ENCODE data around the gene KCNK16.

KCNK16 gene

DNA sequence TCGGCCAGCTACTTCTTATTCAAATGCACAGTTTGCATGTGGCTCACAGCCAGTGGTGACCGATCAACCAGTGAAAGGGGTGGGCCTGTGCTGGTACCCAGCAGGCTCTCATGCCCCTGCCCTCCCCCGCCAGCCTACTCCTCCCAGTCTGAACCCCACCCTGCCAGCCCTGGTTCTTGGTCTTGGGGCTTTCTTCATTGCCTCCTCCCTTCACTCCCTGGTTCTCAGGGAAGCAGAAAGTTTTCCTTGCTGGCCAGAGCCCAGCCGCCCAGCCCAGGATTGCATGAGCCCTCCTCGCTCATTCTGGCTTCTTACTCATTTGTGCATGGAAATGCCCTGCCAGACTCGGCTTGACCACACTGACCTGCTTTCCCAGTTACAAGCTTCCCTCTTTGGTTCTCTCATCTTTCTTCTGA lies 49.1 kb downstream of the KCNK16 start:
- no peak for DNase-seq

DNA sequence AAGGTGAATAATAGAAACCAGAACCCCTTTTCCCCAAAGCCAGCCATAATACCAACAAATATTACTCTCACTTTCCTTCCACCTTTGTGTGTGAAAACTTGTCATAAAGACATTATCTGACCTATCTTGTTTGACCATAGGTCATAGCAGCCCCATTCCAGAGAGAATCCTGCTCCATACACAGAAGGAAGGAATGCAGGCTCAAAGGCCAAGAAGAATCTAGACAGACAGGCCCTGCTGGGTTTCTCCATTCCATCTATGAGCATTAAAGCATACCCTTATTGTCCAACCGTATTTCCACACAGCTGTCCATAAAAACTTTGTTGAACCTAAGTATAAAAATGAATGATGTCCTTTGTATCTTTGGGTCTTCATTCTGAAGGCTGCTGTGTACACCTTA lies 52.5 kb downstream of the KCNK16 start:
- DNase-seq = no peak

DNA sequence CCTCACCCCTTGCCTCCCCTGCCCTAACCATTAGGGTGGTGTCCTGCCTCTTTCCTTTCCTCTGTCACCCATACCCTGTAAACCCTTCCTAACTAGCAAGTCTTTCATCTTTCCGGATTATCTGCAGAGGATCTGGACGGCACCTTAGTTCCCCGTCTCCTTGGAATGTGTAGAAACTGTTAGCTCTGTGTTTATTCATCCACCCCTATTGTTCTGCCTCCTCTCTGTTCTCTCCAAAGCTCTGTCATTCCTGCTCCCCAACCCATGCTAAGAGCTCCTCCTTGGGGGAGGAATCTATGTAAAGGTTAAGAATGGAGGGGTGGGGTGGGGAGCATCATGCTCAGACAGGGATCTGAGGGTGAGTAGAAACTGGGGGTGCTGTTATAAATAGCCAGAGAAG lies 53.8 kb downstream of the KCNK16 start:
- DNase-seq = no peak

DNA sequence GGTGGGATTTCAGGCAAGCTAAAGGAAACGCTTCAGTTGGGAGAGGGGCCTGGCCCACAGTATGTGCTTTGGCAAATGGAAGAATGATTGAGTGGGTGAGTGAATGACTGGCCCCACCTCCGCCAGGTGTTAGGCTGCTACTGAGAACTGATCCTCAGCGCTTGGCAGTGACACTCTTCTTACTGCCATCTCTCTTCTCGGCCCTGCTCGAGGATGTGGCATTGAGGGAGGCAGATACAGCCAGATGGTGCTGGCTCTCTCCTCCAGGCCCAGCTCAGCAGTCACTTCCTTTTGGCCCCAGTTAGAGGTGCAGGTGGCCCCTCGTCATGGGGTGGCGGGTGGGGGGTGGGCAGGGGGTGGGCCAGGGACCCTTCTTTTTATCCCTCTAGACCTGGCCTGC lies 54.3 kb downstream of the KCNK16 start:
- no peak for DNase-seq

DNA sequence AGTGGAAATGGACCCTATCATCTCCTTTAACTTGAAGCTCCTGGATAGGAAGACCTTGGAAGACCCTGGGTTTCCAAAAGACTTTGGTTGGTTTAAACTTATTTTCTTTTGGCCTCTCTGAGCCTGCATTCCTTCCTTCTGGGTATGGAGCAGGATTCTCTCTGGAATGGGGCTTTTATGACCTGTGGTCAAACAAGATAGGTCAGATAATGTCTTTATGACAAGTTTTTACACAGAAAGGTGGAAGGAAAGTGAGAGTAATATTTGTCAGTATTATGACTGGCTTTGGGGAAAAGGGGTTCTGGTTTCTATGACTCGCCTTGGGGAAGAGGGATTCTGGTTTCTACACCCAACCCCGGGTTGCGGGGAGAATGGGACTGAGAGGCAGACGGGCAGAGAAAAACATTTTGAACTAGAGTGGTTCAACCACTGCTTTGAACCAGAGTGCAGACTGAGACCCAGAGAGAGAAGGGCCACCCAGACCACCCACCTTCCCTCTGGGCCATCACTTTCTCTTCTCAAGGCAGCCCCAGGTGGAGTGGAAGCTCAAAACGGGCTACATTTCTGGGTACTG lies 55.6 kb downstream of the KCNK16 start:
- DNase-seq = no peak

DNA sequence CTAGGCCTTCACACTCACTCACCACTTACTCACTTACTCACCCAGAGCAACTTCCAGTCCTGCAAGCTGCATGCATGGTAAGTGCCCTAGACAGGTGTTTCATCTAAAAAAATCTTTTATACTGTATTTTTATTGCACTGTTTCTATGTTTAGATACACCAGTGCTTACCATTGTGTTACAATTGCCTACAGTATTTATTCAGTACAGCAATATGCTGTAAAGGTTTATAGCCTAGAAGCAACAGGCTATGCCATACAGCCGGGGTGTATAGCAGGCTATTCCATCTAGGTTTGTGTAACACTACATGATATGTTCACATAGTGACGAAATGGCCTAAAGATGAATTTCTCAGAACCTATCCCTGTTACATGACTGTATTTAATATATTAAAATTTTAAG lies 56.1 kb downstream of the KCNK16 start:
- DNase-seq = no peak

Measured in CD4-positive, alpha-beta T cell treated with Interleukin-17A for 4 hours (primary cell).